ENCODE data around the gene KRT86. TPM values are rescaled to one million over a fixed set of nuclear protein-coding genes. Genes with fewer than 3 reads are reported as not detected.

KRT86 gene
- total and polyA plus RNA-seq, 9 of the 15 experiments (the other 6 are each of a cell fraction or from before 2014, with no cell fraction given) = not detected

DNA sequence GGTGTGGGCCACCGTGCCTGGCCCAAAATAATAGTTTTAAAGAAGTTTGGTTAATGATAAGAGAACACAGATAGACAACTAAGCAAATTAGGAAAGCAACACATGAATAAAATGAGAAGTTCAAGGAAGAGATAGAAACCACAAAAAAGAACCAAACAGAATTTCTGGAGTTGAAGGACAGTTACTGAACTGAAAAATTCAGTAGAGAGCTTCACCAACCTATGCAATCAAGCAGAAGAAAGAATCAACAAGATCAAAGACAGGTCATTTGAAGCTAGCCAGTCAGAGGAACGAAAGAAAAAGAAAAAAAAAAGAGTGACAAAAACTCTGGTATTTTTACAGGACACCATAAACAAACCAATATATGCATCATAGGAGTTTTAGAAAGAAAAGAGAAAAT is 62.2 kb downstream of the KRT86 start:
- no peak overlapping the region for H2AFZ ChIP-seq (ENCODE audit: low read depth, low read length)
- no TSS peak for BruUV-seq (replicated peaks)
- in situ Hi-C loops (cut with MboI) = no loop called here

DNA sequence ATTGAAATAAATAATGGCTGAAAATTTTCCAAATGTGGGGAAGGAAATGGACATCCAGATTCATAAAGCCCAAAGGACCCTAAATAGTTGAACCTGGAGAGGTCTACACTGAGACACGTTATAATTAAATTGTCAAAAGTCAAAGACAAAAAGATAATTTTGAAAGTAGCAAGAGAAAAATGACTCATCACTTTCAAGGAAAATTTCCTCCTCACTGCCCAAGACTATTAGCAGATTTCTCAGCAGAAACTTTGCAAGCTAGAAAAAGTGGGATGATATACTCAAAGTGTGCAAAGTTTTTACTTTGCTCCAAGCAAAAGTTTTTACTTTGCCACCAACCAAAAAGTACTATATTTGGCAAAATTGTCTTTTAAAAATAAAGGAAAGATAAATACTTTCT is 62.6 kb downstream of the KRT86 start:
- 0% methylated on average over 1 of the region's 1 CpG for WGBS (ENCODE audit: insufficient coverage, low coverage, missing lambda C conversion rate)
- BruUV-seq (replicated peaks) = no TSS peak
- Histone ChIP-seq H2AFZ (ENCODE audit: low read depth, low read length) (no peak overlapping the region), H3K9ac (ENCODE audit: insufficient read depth in 1 of 2, low read depth in 2 of 2, low read length in 2 of 2) (no peak overlapping the region), H3K4me3 (no peak overlapping the region), H3K79me2 (ENCODE audit: control insufficient read depth, insufficient read depth, low read length) (no peaks in the 10 kb centered on the region), H3K27me3 (ENCODE audit: control insufficient read depth in 2 of 2, insufficient read depth in 2 of 2, low read length in 2 of 2) (peaks cover 0 to 25% of the 10 kb centered on the region in 2 experiments; a peak in 2 of 5 replicates), H3K4me2 (ENCODE audit: insufficient read depth, low read length) (no peak overlapping the region), H3K9me3 (replicated peaks; ENCODE audit: control insufficient read depth, insufficient read depth, low read depth, low read length) (no peaks in the 10 kb centered on the region), H3K27ac (ENCODE audit: extremely low read depth, low read depth, low read length) (no peak overlapping the region), H3K4me1 (replicated peaks in 1 of 2; ENCODE audit: control insufficient read depth in 2 of 2, insufficient read depth in 2 of 2, low read length in 2 of 2) (no peaks in the 10 kb centered on the region), H3K9me1 (ENCODE audit: control insufficient read depth, insufficient read depth, low read length) (no peaks in the 10 kb centered on the region), H3K36me3 (ENCODE audit: control insufficient read depth, insufficient read depth, low read length) (no peaks in the 10 kb centered on the region), H4K20me1 (replicated peaks; ENCODE audit: control insufficient read depth, insufficient read depth, low read length) (no peaks in the 10 kb centered on the region)
- DNase-seq (ENCODE audit: extremely low read depth in 1 of 4, low spot score in 3 of 4) (no peak), FAIRE-seq (no peak), ATAC-seq (no peak)
- POLR2A ChIA-PET = interaction anchor here (1.3 kb wide), 1 partner anchor 9 kb away, joined by 3 read pairs; no protein-coding TSS in a partner anchor
- intact Hi-C loops (cut with micrococcal nuclease) (no loop called here), in situ Hi-C loops (cut with MboI) (no loop called here)
- CTCF ChIA-PET (ENCODE audit: low intra/inter-chr PET ratio) = no interaction called here
- TF ChIP-seq ZC3H4 (CRISPR knock-in tag; IDR thresholded peaks at IDR 0.05; ENCODE audit: borderline replicate concordance) (no peak), ASH1L (IDR thresholded peaks at IDR 0.05; ENCODE audit: borderline replicate concordance, low read depth, partially characterized antibody) (no peak), NCOA2 (IDR thresholded peaks at IDR 0.05; ENCODE audit: partially characterized antibody in 2 of 2) (no peak), CREBBP (IDR thresholded peaks at IDR 0.05; ENCODE audit: low read depth, low read length) (no peak), NFXL1 (CRISPR knock-in tag; IDR thresholded peaks at IDR 0.05) (no peak), CSDE1 (IDR thresholded peaks at IDR 0.05) (no peak), NFE2L1 (tag; IDR thresholded peaks at IDR 0.05; ENCODE audit: borderline replicate concordance, low read depth) (0 out of 2 replicates have a peak, but pooled peaks have one; percentile 26), GABPB2 (CRISPR knock-in tag; conservative IDR thresholded peaks at IDR 0.05) (no peak)
- TF ChIP-seq, protein P1, sequence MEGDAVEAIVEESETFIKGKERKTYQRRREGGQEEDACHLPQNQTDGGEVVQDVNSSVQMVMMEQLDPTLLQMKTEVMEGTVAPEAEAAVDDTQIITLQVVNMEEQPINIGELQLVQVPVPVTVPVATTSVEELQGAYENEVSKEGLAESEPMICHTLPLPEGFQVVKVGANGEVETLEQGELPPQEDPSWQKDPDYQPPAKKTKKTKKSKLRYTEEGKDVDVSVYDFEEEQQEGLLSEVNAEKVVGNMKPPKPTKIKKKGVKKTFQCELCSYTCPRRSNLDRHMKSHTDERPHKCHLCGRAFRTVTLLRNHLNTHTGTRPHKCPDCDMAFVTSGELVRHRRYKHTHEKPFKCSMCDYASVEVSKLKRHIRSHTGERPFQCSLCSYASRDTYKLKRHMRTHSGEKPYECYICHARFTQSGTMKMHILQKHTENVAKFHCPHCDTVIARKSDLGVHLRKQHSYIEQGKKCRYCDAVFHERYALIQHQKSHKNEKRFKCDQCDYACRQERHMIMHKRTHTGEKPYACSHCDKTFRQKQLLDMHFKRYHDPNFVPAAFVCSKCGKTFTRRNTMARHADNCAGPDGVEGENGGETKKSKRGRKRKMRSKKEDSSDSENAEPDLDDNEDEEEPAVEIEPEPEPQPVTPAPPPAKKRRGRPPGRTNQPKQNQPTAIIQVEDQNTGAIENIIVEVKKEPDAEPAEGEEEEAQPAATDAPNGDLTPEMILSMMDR (IDR thresholded peaks at IDR 0.05 in 2 of 3, conservative IDR thresholded peaks at IDR 0.05 in 1 of 3; ENCODE audit: insufficient read depth in 2 of 3, low read depth in 1 of 3, low read length in 3 of 3) = no peak

More for the DNA sequence above, 62.2 kb downstream of the KRT86 start:
- intact Hi-C loops (cut with micrococcal nuclease) = no loop called here
- ChIA-PET CTCF (ENCODE audit: low intra/inter-chr PET ratio) (no interaction called here), POLR2A (interaction anchor here (1.3 kb wide), 1 partner anchor 9 kb away, joined by 3 read pairs; no protein-coding TSS in a partner anchor)
- Histone ChIP-seq H3K4me2 (ENCODE audit: insufficient read depth, low read length) (no peak overlapping the region), H3K27me3 (ENCODE audit: control insufficient read depth in 2 of 2, insufficient read depth in 2 of 2, low read length in 2 of 2) (peaks cover 0 to 20% of the 10 kb centered on the region in 2 experiments; a peak in 2 of 5 replicates), H3K27ac (ENCODE audit: extremely low read depth, low read depth, low read length) (no peak overlapping the region), H3K4me1 (replicated peaks in 1 of 2; ENCODE audit: control insufficient read depth in 2 of 2, insufficient read depth in 2 of 2, low read length in 2 of 2) (no peaks in the 10 kb centered on the region), H3K4me3 (no peak overlapping the region), H3K79me2 (ENCODE audit: control insufficient read depth, insufficient read depth, low read length) (no peaks in the 10 kb centered on the region), H4K20me1 (replicated peaks; ENCODE audit: control insufficient read depth, insufficient read depth, low read length) (no peaks in the 10 kb centered on the region), H3K36me3 (ENCODE audit: control insufficient read depth, insufficient read depth, low read length) (no peaks in the 10 kb centered on the region), H3K9me3 (replicated peaks; ENCODE audit: control insufficient read depth, insufficient read depth, low read depth, low read length) (no peaks in the 10 kb centered on the region), H3K9ac (ENCODE audit: insufficient read depth in 1 of 2, low read depth in 2 of 2, low read length in 2 of 2) (no peak overlapping the region), H3K9me1 (ENCODE audit: control insufficient read depth, insufficient read depth, low read length) (no peaks in the 10 kb centered on the region)
- 0% methylated on average over 2 of the region's 2 CpGs for WGBS (ENCODE audit: insufficient coverage, low coverage, missing lambda C conversion rate)
- ATAC-seq = no peak
- no peak for FAIRE-seq
- TF ChIP-seq RBM22 (IDR thresholded peaks at IDR 0.05; ENCODE audit: low read depth, low read length, poor library complexity, severe bottlenecking) = no peak
- TF ChIP-seq BRD4 (IDR thresholded peaks at IDR 0.05) = no peak
- TF ChIP-seq, protein P2, sequence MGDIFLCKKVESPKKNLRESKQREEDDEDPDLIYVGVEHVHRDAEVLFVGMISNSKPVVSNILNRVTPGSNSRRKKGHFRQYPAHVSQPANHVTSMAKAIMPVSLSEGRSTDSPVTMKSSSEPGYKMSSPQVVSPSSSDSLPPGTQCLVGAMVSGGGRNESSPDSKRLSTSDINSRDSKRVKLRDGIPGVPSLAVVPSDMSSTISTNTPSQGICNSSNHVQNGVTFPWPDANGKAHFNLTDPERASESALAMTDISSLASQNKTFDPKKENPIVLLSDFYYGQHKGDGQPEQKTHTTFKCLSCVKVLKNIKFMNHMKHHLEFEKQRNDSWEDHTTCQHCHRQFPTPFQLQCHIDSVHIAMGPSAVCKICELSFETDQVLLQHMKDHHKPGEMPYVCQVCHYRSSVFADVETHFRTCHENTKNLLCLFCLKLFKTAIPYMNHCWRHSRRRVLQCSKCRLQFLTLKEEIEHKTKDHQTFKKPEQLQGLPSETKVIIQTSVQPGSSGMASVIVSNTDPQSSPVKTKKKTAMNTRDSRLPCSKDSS (IDR thresholded peaks at IDR 0.05; ENCODE audit: low read depth, partially characterized antibody) = peak; percentile 52
- DNase-seq (ENCODE audit: extremely low read depth in 1 of 4, low spot score in 3 of 4) = no peak
